HEK293 (cell line): ENCODE results near the gene PKM.

Experiments used
- CTCF ChIA-PET: fragments of 350-600 bp; formaldehyde crosslinking; extraction: SDS; loops from one replicate; lab custom pipeline; 2021; ENCODE audit warnings: antibody characterized with exemption; lab: Yijun Ruan, JAX
- POLR2A ChIA-PET: fragments of 300-600 bp; formaldehyde crosslinking; extraction: SDS; loops from one replicate; lab custom pipeline; 2020; ENCODE audit warnings: antibody characterized with exemption, inconsistent platforms; lab: Yijun Ruan, JAX
- H3K27ac ChIP-seq: fragments of 200-500 bp; sonication (Bioruptor generic); 2 replicates; pipeline ENCODE4 v1.5.1; 2014; ENCODE audit warnings: low read depth, low read length, control low read depth, inconsistent platforms; ENCODE audit errors: extremely low read depth
- H3K36me3 ChIP-seq, 2 experiments: fragments of 200-500 bp in 1 of 2; sonication (Bioruptor generic) in 1 of 2; 1 replicate in 1 of 2; 2 replicates in 1 of 2; pipeline ENCODE4 v1.5.1; 2014 to 2017; ENCODE audit warnings: inconsistent platforms in 2 of 2, low read length in 2 of 2; ENCODE audit not compliant: control insufficient read depth in 2 of 2, insufficient read depth in 1 of 2
- H3K4me1 ChIP-seq: fragments of 200-500 bp; sonication (Bioruptor generic); 2 replicates; pipeline ENCODE4 v1.5.1; 2014; ENCODE audit warnings: mild to moderate bottlenecking, low read length, inconsistent platforms; ENCODE audit not compliant: control insufficient read depth, insufficient read depth
- H3K4me3 ChIP-seq: 2 replicates; pipeline ENCODE4 v1.5.1; 2011; ENCODE audit warnings: low read depth, mild to moderate bottlenecking, control low read depth, low read length, moderate library complexity
- H3K9me3 ChIP-seq: fragments of 200-500 bp; sonication (Bioruptor generic); 2 replicates; pipeline ENCODE4 v1.5.1; 2014; ENCODE audit warnings: low read depth, low read length, inconsistent platforms; ENCODE audit not compliant: control insufficient read depth, insufficient read depth
- KLF1 ChIP-seq: fragments of 450-650 bp; formaldehyde crosslinking; IDR thresholded peaks from 2 replicates; pipeline ENCODE4 v1.5.1; 2016; ENCODE audit warnings: missing biosample characterization, missing genetic modification characterization
- KLF7 ChIP-seq: fragments of 450-650 bp; formaldehyde crosslinking; IDR thresholded peaks from 2 replicates; pipeline ENCODE4 v1.5.1; 2016; ENCODE audit warnings: missing biosample characterization, missing genetic modification characterization, borderline replicate concordance
- KLF8 ChIP-seq: fragments of 450-650 bp; formaldehyde crosslinking; IDR thresholded peaks from 2 replicates; pipeline ENCODE4 v1.5.1; 2016; ENCODE audit warnings: missing biosample characterization, missing genetic modification characterization
- PRDM1 ChIP-seq: fragments of 450-650 bp; formaldehyde crosslinking; IDR thresholded peaks from 2 replicates; pipeline ENCODE4; 2016; ENCODE audit warnings: missing biosample characterization, missing genetic modification characterization
- SCRT2 ChIP-seq: fragments of 450-650 bp; formaldehyde crosslinking; IDR thresholded peaks from 2 replicates; pipeline ENCODE4 v1.5.1; 2016; ENCODE audit warnings: missing biosample characterization, missing genetic modification characterization
- ZBTB44 ChIP-seq: fragments of 450-650 bp; IDR thresholded peaks from 2 replicates; pipeline ENCODE4 v1.5.1; 2018; ENCODE audit warnings: missing biosample characterization, mild to moderate bottlenecking, missing genetic modification characterization
- ZFP69B ChIP-seq: fragments of 450-650 bp; formaldehyde crosslinking; IDR thresholded peaks from 2 replicates; pipeline ENCODE4 v1.5.1; 2016; ENCODE audit warnings: missing biosample characterization, missing genetic modification characterization
- ZNF114 ChIP-seq: fragments of 450-650 bp; formaldehyde crosslinking; IDR thresholded peaks from 2 replicates; pipeline ENCODE4 v1.5.0; 2017; ENCODE audit warnings: missing biosample characterization, missing genetic modification characterization
- ZNF146 ChIP-seq: fragments of 450-650 bp; formaldehyde crosslinking; IDR thresholded peaks from 2 replicates; pipeline ENCODE4 v1.5.1; 2016; ENCODE audit warnings: missing biosample characterization, missing genetic modification characterization
- ZNF169 ChIP-seq: fragments of 450-650 bp; formaldehyde crosslinking; IDR thresholded peaks from 2 replicates; pipeline ENCODE4 v1.5.1; 2016; ENCODE audit warnings: missing biosample characterization, missing genetic modification characterization
- ZNF2 ChIP-seq: fragments of 450-650 bp; formaldehyde crosslinking; IDR thresholded peaks from 2 replicates; pipeline ENCODE4 v1.5.1; 2016; ENCODE audit warnings: missing biosample characterization, missing genetic modification characterization
- ZNF202 ChIP-seq: fragments of 450-650 bp; formaldehyde crosslinking; IDR thresholded peaks from 2 replicates; pipeline ENCODE4 v1.5.1; 2016; ENCODE audit warnings: missing biosample characterization, missing genetic modification characterization, borderline replicate concordance
- ZNF341 ChIP-seq: fragments of 450-650 bp; formaldehyde crosslinking; IDR thresholded peaks from 2 replicates; pipeline ENCODE4; 2016; ENCODE audit warnings: low read depth, missing biosample characterization, missing genetic modification characterization
- ZNF510 ChIP-seq: fragments of 450-650 bp; formaldehyde crosslinking; IDR thresholded peaks from 2 replicates; pipeline ENCODE4 v1.5.1; 2018; ENCODE audit warnings: mild to moderate bottlenecking, missing genetic modification characterization, missing biosample characterization; ENCODE audit not compliant: insufficient replicate concordance
- ZNF558 ChIP-seq: fragments of 450-650 bp; formaldehyde crosslinking; IDR thresholded peaks from 2 replicates; pipeline ENCODE4 v1.5.1; 2016; ENCODE audit warnings: missing biosample characterization, missing genetic modification characterization
- ZNF585B ChIP-seq: fragments of 450-650 bp; formaldehyde crosslinking; IDR thresholded peaks from 2 replicates; pipeline ENCODE4 v1.5.1; 2016; ENCODE audit warnings: missing biosample characterization, missing genetic modification characterization
- ZNF600 ChIP-seq: fragments of 450-650 bp; formaldehyde crosslinking; IDR thresholded peaks from 2 replicates; pipeline ENCODE4 v1.5.1; 2016; ENCODE audit warnings: missing biosample characterization, missing genetic modification characterization
- ZNF704 ChIP-seq: fragments of 450-650 bp; formaldehyde crosslinking; IDR thresholded peaks from 2 replicates; pipeline ENCODE4 v1.5.1; 2016; ENCODE audit warnings: missing biosample characterization, missing genetic modification characterization

Gene PKM

GRCh38 chr15:72197041-72197459 is 33.9 kb downstream of the PKM start:
- H3K36me3 ChIP-seq: peaks cover 29 to 40% of the 10 kb centered on the region in 2 experiments
- no peak overlapping the region for H3K27ac ChIP-seq
- TF ChIP-seq ZNF558 (tag by site-specific recombination) (no peak), ZNF510 (no peak), ZNF202 (0 out of 2 replicates have a peak, but pooled peaks have one; percentile 64), ZBTB44 (tag by site-specific recombination) (no peak)
- TF ChIP-seq, all 188 proteins: peak for 1
- Histone ChIP-seq H3K9me3 (no peaks in the 10 kb centered on the region), H3K4me1 (no peaks in the 10 kb centered on the region; the same call in 1 of the 2 replicates), H3K4me3 (peak overlapping the region; percentile 22)
- CTCF ChIA-PET: interaction anchor here (1.3 kb wide), 1 partner anchor 73 kb away, joined by 4 read pairs; no protein-coding TSS in a partner anchor
- POLR2A ChIA-PET: no interaction called here

GRCh38 chr15:72196409-72197040 is 34.5 kb downstream of the PKM start:
- ChIA-PET POLR2A (no interaction called here), CTCF (no interaction called here)
- Histone ChIP-seq H3K36me3 (peaks cover 24 to 35% of the 10 kb centered on the region in 2 experiments), H3K9me3 (no peaks in the 10 kb centered on the region), H3K4me1 (no peaks in the 10 kb centered on the region; the same call in 1 of the 2 replicates), H3K27ac (no peak overlapping the region), H3K4me3 (no peak overlapping the region)
- TF ChIP-seq ZBTB44 (tag by site-specific recombination) (no peak), ZNF704 (tag by site-specific recombination) (no peak), ZNF2 (no peak), ZNF600 (tag by site-specific recombination) (peak; percentile 44; the same call in 1 of the 2 replicates), ZNF585B (tag by site-specific recombination) (no peak), SCRT2 (peak; percentile 23; the same call in 1 of the 2 replicates), ZNF114 (tag by site-specific recombination) (no peak), ZNF169 (tag by site-specific recombination) (no peak), KLF8 (tag by site-specific recombination) (no peak), PRDM1 (tag by site-specific recombination) (no peak), KLF1 (tag by site-specific recombination) (no peak), ZNF146 (no peak), KLF7 (no peak)

GRCh38 chr15:72195101-72195511 is 35.9 kb downstream of the PKM start:
- POLR2A ChIA-PET: no interaction called here

More at GRCh38 chr15:72195101-72195511, 35.9 kb downstream of the PKM start:
- Histone ChIP-seq H3K4me1 (no peaks in the 10 kb centered on the region; the same call in 1 of the 2 replicates), H3K36me3 (peaks cover 10 to 21% of the 10 kb centered on the region in 2 experiments), H3K27ac (no peak overlapping the region), H3K9me3 (no peaks in the 10 kb centered on the region), H3K4me3 (no peak overlapping the region)
- TF ChIP-seq ZFP69B (tag by site-specific recombination): no peak
- TF ChIP-seq ZNF341: peak; percentile 50; the same call in 1 of the 2 replicates
- CTCF ChIA-PET: interaction anchor here (0.5 to 1.5 kb wide), 3 partner anchors 35 to 356 kb away, joined by 3 to 5 read pairs (median 3); no protein-coding TSS in a partner anchor
